ENCODE results near the gene FRMD5.
"Not testable (repeated sequence)": the region's sequence is repeated elsewhere in the genome, so short reads cannot be mapped to it uniquely, and the experiment has no call there.

The FRMD5 gene

DNA sequence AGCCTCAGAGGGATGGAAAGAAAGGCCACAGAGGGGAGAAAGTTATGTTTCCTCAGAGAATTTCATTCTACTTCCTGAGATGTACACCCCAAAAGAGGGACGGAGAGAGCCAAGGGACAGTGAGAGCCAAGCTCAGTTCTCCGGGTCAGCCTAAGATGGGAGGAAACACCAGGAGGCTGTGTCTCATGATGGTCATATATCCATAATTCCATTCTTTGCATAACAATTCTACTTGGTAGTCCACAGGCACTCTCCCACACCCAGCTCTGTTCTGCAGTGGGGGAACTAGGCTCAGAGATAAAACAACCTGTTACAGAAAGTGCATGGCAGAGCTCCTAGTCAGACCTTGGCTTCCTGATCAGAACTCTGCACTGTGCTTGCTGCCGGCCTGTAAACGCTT is 313.8 kb downstream of the FRMD5 start:
- DNase-seq: no peak

DNA sequence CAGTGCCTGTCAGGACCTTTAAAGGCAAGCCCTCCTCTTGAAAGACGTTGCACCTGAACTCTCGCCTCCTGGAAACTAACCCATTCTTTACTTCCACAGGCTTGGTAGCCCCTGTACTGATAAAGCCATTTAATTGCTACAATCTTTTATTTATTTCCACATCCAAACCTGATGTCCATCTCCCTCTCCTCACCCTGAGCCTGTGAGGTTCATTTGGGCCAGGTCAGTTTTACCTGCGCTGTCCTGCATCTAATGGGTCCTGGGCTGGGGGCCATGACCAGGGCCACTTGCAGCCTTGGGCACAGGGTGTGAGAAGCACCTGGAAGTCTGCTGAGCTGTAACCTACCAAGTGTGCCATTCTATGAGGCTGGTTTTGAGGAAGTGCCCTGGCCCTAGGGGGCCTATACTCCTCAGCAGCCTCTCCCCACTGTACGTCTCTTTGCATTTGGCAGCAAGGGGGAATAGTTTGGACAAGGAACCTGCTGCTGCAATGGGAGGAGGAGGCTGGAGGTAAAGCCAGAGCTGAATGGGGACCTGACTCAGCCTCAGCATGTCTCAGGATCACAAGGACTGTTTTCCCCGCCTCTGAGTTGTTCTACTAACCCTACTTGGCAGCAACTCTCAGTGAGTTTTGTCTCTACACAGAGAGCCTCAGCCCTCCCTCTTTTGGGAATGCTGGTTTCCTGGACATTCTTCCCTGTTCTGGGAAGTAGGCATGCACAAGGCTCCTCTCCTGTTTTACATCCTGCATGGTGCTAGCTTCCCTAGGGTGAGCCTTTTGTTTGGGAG is 314.5 kb downstream of the FRMD5 start:
- DNase-seq: no peak

DNA sequence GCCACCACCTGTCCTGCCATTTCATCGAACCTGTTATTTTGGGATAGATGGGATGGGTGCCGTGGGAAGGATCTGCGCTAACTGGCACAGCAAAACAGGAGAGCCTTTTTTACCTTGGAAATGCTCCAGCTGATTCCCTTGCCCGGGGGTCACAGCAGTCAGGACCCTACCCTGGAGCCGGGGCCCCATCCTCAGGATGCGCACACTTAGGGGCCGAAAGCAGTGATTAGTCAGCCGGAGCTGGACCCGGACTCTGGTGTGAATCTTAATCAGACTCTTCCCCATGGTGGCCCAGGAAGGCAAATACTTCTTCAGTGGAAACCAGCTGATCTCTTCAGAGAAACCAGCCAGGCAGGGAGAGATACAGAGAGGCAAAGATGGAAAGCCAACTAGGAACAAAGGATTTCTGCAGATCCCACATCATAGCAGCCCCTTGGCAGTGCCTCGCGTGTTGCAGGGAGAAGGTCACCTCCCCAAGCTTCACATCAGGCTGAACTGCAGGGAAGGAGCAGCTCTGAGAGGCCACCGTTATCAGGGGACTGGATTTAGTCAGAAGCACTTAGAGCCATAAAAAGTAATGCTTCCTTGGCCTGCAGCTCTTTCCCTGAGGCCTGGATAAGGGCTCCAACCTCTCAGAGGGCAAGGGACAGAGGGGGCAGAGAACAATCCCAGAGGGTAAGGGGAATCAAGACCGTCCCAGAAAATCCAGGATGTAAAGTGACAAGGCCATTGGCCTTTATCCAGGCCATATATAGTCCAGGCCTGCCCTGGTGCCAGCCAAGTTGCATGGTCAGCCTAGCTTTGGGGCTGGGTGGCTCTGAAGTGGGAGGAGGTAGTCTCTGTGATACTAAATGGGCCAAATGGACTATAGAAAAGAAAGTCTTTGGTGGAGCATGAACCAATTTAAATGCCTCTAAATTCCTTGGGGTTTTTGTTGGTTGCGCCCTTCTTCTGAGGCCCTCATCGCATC is 315.4 kb downstream of the FRMD5 start:
- DNase-seq: no peak

DNA sequence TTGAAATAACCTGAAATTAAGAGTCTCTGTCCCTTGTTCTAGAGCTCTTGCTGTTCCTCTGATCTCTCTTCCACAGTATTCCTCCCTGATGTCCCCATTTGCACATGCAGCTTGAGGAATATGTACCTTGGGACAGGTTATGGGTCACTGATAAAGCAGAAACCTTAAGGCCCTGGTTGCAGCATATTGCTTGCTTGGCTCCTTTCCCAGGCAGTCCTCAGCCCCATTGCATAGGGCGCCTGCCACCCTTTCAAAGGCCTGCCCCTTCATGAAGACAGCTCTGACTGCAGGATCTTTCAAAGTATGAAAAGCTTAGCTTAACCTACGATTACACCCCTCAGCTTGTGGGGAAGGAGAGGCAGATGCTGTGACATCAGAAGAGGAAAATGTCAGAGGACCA is 316.6 kb downstream of the FRMD5 start:
- no peak for DNase-seq

DNA sequence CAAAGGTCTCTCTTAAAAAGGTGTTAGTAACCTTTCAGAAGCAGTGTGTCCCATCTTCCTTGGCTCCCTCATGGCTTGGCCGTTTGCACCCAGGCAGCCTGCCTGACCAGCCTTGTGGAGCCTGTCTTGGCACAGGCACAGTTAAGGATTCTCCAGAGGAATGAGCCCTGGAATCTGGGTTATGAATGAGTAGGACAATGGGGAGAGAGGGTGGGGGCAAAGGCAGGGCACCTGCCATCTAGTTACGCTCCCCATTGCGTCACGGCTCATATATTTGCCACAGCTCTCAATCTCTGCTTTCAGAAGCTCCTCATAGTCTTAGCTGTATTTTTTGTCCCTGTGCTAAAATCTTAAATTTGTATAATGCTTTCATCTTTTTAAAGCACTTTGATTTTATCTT is 317.7 kb downstream of the FRMD5 start:
- DNase-seq: no peak

DNA sequence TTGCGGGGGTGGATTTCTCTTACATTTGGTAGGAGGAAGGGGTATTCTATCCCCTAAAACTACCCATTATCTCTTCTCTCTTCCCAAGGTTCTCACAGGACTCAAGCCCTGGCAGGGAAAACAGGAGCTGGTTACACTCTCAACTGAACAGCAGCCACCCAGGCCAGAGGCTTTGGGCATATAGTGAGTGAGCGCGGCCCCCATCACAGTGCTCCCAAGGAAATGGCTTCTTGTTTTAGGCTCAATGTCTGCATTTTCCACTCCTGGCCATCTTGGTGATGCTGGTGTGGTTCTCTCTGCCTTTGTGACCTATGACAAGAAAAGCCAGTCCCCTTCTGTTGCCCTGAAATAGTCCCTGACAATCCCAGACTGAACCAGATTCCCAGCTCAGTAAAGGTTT is 318.2 kb downstream of the FRMD5 start:
- DNase-seq: no peak

DNA sequence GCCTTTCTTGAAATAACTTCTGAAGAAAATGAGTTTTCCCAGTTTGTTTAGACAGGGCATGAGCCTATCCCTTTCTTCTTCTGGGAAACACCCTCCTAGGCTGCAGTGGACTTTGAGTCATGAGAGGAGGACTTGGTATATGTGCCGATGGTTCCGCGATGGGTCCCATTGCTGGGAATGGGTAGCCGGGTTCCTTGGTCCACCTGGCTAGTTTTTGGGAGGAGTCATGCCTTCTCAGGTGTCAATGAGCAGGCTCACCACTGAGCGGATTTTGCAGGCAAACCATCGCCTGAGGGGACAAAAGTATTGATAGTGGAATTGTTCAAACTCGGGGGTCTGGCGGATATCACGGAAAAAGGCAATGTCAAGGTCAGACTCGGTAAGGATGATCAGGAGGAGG is 321.4 kb downstream of the FRMD5 start:
- DNase-seq: no peak

DNA sequence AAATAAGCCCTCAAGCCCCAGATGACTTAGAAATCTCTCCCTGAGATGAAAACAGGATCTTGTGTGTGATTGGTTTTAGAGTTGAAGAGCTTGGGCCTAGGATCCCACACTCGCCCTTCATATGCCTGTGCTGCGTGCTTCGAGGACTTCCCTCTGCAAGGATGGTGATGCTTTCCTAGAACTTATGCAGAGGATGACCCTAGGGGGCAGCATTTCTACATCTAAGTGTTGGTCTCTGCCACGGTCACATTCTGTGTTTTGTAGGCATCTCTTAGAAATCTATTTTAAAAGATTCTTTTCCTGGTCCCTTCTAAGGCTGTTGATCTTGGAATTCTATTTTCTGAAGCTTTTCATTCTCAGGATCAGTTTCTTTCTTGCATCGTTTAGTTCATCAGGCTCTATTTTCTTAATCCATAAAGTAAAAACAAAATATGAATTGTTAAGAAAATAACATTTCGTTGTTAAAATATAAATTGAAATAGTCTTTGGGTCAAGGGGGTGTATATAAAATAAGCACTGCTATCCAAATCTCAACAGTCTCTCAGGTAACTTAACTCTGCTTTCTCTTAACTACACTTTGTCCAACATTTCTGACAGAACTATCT is 322.6 kb downstream of the FRMD5 start:
- DNase-seq: no peak

DNA sequence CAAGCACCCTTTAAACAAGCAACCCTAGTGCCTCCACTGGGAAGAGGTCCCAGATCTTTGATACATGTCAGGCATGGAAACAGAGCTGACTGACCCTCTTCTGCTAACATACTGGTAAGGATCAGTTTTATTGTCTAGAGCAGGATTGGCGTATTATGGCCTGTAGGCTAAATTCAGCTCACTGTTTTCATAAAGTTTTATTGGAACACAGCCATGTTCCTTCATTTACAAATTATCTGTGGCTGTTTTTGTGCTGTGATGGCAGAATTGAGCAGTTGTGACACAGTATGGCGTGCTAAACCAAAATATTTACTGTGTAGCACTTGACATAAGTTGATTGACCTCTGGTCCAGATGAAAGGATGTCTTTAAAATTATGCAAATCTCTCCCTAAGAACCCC is 323.2 kb downstream of the FRMD5 start:
- DNase-seq: no peak

DNA sequence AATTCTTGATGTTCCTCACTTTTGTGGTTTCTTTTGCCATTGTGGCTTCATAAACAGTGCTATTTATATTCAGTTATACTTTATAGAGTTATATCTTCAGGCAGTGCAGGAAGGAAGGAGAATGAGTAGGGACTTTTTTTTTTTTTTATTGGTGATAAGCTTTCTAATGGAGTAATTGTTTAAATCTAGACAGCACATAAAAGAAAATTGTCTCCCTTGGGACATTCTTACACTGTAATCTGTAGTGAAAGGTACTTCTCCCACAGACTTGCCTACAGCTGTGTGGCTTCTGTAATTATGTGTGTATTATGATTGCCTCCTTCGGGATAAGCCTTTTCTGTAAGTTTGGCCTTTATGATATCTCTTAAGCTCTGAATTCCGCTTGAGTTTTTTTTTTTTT is 326.7 kb downstream of the FRMD5 start:
- no peak for DNase-seq

DNA sequence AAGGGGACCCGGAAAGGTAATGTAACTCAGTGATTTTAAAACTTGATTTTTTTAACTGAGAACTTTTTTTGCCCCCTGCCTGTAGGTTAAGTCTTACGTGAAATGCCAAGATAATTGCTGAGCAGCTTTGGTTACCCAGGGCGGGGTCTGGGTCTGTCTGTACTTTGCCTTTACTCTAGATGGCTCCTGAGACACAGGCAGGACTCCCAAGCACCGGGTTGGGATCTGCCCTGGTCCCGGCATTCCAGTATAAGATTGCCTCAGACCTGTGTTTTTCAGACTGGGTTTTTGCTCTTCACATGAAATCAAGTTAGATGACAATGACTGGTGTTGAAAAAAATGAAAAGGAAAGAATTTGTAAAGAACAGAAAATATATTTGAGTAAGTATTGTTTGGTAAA is 328.0 kb downstream of the FRMD5 start:
- no peak for DNase-seq

DNA sequence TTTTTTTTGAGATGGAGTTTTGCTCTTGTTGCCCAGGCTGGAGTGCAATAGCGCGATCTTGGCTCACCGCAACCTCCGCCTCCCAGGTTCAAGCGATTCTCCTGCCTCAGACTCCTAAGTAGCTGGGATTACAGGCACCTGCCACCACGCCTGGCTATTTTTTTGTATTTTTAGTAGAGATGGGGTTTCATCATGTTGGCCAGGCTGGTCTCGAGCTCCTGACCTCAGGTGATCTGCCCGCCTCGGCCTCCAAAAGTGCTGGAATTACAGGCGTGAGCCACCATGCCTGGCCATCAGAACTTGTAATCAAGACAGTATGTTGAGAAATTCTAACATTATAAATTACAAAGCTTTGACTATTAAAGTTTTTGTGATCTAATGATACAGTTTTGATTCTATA is 328.4 kb downstream of the FRMD5 start:
- not testable (repeated sequence) for DNase-seq

DNA sequence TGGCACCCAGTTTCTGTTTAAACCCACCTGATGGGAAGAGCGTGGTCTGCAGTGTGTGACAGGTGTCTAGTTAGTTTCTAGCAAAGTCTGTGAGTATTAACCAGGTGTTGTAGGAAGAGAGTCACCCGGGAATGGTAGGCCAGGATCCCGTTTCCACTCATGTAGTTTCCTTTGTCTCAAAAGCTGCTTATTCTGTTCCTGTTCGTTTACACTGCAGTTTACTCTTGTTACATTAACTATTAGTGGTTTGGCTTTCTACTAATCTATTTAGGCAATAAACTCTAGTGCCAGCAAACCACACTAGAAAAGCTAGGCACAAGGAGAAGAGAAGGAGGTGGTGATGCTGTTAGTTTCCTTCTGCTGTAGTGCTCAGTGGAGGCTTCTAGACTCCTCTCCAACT is 335.5 kb downstream of the FRMD5 start:
- no peak for DNase-seq

DNA sequence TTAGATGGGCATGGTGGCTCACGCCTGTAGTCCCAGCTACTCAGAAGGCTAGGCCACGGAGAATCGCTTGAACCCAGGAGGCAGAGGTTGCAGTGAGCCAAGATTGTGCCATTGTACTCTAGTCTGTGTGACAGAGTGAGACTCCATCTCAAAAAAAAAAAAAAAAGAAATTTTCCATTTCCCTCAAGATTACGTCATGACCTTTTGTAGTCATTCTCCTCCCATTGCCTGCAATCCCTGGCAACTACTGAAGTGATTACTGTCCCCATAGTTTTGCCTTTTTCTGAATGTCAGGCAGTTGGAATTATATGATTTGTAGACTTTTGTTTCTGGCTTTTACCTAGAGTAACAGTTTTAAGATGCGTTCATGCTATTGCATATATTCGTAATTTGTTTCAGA is 340.3 kb downstream of the FRMD5 start:
- no peak for DNase-seq

DNA sequence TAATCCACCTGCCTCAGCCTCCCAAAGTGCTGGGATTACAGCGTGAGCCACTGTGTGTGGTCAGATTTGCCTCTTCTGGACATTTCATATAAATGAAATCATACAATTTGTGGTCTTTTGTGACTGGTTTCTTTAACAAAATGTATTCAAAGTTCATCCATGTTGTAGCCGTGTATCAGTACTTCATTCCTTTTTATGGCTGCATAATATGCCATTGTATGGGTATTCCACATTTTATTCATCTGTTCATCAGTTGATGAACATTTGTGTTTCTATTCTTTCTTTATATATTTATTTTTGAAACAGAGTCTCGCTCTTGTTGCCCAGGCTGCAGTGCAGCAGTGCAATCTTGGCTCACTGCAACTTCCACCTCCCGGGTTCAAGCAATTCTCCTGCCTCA is 342.5 kb downstream of the FRMD5 start:
- no peak for DNase-seq

DNA sequence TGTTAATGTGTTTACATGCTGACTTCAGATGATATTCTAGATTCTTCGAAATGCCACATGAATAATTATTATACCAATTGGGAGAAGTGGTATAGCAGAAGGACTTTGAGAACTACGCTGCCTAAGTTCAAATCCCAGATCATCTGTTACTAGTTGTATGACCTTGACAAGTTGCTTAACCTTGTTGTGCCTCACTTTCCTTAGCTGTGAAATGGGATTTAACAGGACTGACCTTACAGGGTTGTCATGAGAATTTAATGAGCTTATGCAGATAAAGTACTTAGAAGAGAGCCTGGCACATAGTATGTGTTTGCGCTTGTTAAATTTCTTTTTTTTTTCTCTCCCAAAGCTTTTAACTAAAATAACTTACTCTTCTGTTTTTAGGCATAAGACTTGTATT is 343.8 kb downstream of the FRMD5 start:
- no peak for DNase-seq

DNA sequence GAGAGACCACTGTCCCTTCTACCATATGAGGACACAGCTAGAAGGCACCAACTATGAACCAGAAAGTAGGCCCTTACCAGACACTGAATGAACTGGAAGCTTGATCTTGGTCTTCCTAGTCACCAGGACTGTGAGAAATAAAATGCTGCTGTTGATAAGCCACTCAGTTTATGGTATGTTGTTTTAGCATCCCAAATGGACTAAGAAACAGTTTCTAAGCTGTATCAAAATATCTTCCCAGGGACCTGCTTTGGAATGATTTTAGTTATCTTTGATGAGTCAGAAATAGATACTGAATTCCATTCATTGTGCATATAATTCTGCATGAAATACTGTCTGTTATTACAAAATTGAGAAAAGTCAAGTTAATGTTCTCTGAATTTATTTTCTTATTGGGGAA is 349.6 kb downstream of the FRMD5 start:
- DNase-seq: no peak

DNA sequence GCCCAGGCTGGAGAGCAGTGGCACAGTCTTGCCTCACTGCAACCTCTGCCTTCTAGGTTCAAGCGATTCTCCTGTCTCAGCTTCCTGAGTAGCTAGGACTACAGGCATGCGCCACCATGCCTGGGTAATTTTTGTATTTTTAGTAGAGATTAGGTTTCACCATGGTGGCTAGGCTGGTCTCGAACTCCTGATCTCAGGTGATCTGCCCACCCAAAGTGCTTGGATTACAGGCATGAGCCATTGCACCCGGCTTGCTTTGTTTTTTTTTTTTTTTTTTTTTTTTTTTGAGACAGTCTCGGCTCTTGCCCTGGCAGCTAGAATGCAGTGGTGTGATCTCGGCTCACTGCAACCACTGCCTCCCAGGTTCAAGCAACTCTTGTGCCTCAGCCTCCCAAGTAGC is 362.6 kb downstream of the FRMD5 start:
- not testable (repeated sequence) for DNase-seq

DNA sequence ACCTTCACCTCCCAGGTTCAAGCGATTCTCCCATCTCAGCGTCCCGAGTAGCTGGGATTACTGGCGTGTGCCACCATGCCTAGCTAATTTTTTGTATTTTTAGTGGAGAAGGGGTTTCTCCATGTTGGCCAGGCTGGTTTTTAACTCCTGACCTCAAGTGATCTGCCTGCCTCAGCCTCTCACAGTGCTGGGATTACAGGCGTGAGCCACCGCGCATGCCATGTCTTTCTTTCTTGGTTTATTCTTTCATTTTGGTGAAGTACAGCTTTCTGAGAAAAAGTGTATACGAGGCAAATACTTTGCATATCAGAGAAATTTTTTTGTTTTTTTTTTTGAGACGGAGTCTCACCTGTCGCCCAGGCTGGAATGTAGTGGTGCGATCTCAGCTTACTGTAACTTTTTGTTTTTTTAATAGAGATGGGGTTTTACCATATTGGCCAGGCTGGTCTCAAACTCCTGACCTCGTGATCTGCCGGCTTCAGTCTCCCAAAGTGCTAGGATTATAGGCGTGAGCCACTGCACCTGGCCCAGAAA is 363.5 kb downstream of the FRMD5 start:
- DNase-seq: not testable (repeated sequence)

DNA sequence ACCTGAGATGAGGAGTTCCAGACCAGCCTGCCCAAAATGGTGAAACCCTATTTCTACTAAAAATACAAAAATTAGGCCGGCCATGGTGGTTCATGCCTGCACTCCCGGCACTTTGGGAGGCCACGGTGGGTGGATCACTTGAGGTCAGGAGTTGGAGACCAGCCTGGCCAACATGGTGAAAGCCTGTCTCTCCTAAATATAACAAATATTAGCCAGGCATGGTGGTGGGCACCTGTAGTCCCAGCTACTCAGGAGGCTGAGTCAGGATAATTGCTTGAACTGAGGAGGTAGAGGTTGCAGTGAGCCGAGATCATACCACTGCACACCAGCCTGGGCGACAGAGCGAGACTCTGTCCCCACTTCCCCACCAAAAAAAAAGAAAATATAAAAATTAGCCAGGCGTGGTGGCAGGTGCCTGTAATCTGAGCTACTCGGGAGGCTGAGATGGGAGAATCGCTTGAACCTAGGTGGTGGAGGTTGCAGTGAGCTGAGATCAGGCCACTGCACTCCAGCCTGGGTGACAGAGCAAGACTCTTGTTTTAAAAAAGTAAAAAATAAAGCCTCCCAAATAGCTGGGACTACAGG is 364.3 kb downstream of the FRMD5 start:
- not testable (repeated sequence) for DNase-seq

DNA sequence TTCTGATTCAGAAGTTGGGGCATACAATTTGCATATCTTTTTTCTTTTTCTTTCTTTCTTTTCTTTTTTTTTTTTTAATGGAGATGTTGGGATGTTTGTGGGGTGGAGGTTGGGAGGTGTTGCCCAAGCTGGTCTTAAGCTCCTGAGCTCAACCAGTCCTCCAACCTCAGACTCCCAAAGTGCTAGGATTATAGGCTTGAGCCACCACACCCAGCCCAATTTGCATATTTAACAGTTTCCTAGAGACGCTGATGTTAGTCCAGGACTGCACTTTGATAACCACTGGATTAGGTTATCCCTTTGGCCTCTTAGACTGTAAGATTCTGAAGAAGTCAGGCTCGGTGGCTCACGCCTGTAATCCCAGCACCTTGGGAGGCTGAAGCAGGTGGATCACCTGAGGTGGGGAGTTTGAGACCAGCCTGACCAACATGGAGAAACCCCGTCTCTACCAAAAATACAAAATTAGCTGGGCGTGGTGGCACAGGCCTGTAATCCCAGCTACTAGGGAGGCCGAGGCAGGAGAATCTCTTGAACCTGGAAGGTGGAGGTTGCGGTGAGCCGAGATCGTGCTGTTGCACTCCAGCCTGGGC is 365.0 kb downstream of the FRMD5 start:
- not testable (repeated sequence) for DNase-seq

DNA sequence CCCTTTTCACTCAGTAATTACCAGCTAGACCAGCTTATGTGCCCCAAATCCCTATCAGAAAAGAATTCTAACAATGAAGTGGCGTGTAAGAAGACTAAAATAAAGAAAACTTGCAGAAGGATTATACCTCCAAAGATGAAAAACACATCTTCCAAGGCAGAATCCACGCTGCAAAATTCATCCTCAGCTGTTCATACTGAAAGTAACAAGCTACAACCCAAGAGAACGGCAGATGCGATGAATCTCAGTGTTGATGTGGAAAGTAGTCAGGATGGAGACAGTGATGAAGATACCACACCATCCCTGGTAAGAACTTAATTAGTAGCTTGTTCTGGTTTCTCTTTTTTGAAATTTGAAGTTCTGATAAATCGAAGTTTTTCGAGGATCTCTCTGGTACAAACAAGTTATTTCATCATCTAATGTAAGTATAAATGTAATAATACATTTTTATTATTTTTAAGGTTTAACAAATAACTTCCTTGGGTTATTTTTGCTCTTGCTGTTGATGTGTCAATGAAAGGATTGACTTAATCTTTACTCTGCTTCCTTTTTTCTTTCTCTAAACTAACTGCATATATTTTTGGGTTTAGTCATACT is 366.9 kb downstream of the FRMD5 start:
- no peak for DNase-seq
